Stimulated activated CD8-positive, alpha-beta memory T cell treated with anti-CD3 and anti-CD28 coated beads, Interleukin-4, amount 100 ng/mL, for 48 hours (primary cell): Measurements from ENCODE around the gene ZCCHC3.

ENCODE experiments used
- DNase-seq: peaks from one replicate; pipeline ENCODE4 v3.0.0-alpha.2; 2020

ZCCHC3 gene

GRCh38 chr20:347640-348484 is 50.5 kb downstream of the ZCCHC3 start:
- peak; percentile 84 for DNase-seq

- no peak for DNase-seq
Measured at GRCh38 chr20:348972-349841, 51.8 kb downstream of the ZCCHC3 start.
